ENCODE results near the gene CTCFL.
"Not testable (repeated sequence)": the region's sequence is repeated elsewhere in the genome, so short reads cannot be mapped to it uniquely, and the experiment has no call there.

The CTCFL gene

DNA sequence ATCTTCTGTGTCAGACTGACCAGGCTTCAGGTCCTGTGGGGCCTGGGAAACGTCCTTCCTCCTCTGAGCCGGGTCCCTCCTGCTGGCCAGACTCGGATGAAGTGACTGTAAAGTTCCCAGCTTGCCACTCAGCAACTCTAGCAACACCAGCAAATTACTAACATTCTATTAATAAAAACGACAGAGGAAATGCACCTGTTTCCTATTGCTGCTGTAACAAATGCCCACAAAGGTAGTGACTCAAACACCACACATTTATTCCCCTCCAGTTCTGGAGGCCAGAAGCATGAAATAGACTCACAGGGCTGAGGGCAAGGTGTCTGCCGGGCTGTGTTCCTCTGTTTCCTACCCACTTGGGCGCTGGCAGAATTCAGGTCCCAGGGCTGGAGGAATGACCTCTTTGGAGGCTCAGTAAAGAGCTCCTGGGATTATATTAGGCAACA lies 48.8 kb downstream of the CTCFL start:
- Histone ChIP-seq H3K9ac (ENCODE audit: insufficient read length, low read depth) (no peak overlapping the region), H3K4me3 (ENCODE audit: insufficient read length, low read depth) (no peak overlapping the region), H3K27me3 (ENCODE audit: insufficient read depth, insufficient read length) (peaks cover 2% of the 10 kb centered on the region), H3K4me1 (ENCODE audit: insufficient read depth, insufficient read length) (peaks cover 11% of the 10 kb centered on the region), H3K36me3 (ENCODE audit: insufficient read depth, insufficient read length, low read length) (no peaks in the 10 kb centered on the region), H3K9me3 (ENCODE audit: insufficient read depth, low read length) (no peaks in the 10 kb centered on the region)
- no peak for TF ChIP-seq SUZ12 (IDR thresholded peaks at IDR 0.05; ENCODE audit: extremely low read depth, insufficient read depth, insufficient read length)
- no peak for TF ChIP-seq YY1 (IDR thresholded peaks at IDR 0.05; ENCODE audit: insufficient read depth, insufficient read length)
- no peak for DNase-seq (ENCODE audit: low read depth, low spot score)

DNA sequence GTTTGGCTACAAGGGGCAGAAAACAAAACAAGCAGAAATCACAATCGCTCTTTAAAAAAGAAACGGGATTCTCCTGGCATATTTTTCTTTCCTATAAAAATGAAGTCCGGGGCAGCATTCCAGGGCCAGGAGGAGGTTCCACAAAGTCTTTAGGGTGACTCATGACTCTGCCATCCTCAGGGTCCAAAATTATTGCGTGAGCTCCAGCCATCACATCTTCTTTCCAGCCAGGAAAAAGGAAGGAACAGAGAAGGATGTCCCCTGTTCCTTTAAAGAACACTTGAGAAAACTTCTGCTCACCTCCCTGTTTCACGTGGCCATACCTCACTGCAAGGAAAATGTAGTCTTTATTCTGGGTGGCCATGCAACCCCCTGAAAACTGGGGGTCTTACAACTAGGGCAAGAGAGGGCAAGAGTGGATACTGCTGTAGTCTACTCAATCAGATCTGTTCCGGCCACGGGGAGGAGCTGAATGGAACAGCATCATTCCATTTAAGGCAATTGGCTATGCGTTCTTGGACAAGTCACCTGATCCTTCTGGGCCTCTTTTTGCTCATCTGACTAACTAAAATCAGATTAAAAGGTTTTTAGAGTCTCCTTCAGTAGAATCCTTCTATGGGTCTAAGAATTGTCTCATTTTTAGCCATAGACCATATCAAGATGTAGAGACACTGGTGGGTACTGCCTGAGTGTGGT lies 49.4 kb downstream of the CTCFL start:
- no peak for TF ChIP-seq SUZ12 (IDR thresholded peaks at IDR 0.05; ENCODE audit: extremely low read depth, insufficient read depth, insufficient read length)
- TF ChIP-seq ZNF274 (IDR thresholded peaks at IDR 0.05; ENCODE audit: low read depth, low read length) = no peak
- TF ChIP-seq YY1 (IDR thresholded peaks at IDR 0.05; ENCODE audit: insufficient read depth, insufficient read length) = no peak
- H3K9ac ChIP-seq (ENCODE audit: insufficient read length, low read depth) = no peak overlapping the region
- H3K9me3 ChIP-seq (ENCODE audit: insufficient read depth, low read length) = no peaks in the 10 kb centered on the region
- peaks cover 2% of the 10 kb centered on the region for H3K27me3 ChIP-seq (ENCODE audit: insufficient read depth, insufficient read length)
- H3K4me3 ChIP-seq (ENCODE audit: insufficient read length, low read depth) = no peak overlapping the region
- H3K36me3 ChIP-seq (ENCODE audit: insufficient read depth, insufficient read length, low read length) = no peaks in the 10 kb centered on the region
- peaks cover 16% of the 10 kb centered on the region for H3K4me1 ChIP-seq (ENCODE audit: insufficient read depth, insufficient read length)
- no peak for DNase-seq (ENCODE audit: low read depth, low spot score)

DNA sequence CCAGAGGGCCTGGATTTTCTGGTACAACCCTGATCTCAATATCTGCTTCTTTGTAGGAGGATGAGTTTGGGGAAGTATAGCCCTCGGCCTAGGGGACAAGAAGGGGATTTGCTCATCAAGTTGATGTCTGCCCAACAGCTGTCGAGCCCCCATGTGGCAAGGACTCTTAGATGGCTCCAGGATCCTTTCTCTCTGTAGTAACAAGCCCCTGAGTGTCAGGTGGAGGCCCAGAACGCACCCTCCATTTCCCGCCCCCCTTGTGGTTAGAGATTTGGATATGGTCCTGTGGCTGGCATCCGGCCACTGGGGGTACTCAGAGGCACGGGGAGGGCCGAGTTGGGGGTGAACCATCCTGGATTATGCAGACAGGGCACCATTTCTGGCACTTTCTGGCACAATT lies 50.1 kb downstream of the CTCFL start:
- DNase-seq (ENCODE audit: low read depth, low spot score) = no peak
- peaks cover 2% of the 10 kb centered on the region for H3K27me3 ChIP-seq (ENCODE audit: insufficient read depth, insufficient read length)
- no peaks in the 10 kb centered on the region for H3K9me3 ChIP-seq (ENCODE audit: insufficient read depth, low read length)

DNA sequence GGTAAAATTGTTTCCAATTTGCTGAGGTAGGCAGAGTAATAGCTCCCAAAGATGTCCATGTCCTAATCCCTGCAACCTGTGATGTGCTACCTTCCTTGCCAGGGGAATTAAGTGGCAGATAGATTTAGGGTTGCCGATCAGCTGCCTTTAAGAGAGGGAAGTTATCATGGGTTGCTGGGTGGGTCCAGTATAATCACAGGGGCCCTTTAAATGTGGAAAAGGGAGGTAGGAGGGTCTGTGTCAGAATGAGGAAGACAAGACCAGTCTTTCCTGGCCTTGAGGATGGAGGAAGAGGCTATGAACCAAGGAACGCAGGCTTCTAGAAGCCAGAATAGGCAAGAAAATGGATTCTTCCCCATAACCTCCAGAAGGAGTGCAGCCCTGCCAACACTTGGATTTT lies 50.7 kb downstream of the CTCFL start:
- no peak for DNase-seq (ENCODE audit: low read depth, low spot score)
- Histone ChIP-seq H3K27me3 (ENCODE audit: insufficient read depth, insufficient read length) (peaks cover 2% of the 10 kb centered on the region), H3K4me1 (ENCODE audit: insufficient read depth, insufficient read length) (peaks cover 16% of the 10 kb centered on the region), H3K9me3 (ENCODE audit: insufficient read depth, low read length) (no peaks in the 10 kb centered on the region), H3K9ac (ENCODE audit: insufficient read length, low read depth) (no peak overlapping the region), H3K4me3 (ENCODE audit: insufficient read length, low read depth) (no peak overlapping the region), H3K36me3 (ENCODE audit: insufficient read depth, insufficient read length, low read length) (no peaks in the 10 kb centered on the region)
- TF ChIP-seq YY1 (IDR thresholded peaks at IDR 0.05; ENCODE audit: insufficient read depth, insufficient read length) = no peak
- no peak for TF ChIP-seq SUZ12 (IDR thresholded peaks at IDR 0.05; ENCODE audit: extremely low read depth, insufficient read depth, insufficient read length)
- TF ChIP-seq ZNF274 (IDR thresholded peaks at IDR 0.05; ENCODE audit: low read depth, low read length) = no peak

More for the DNA sequence above, 50.1 kb downstream of the CTCFL start:
- Histone ChIP-seq H3K9ac (ENCODE audit: insufficient read length, low read depth) (no peak overlapping the region), H3K4me3 (ENCODE audit: insufficient read length, low read depth) (no peak overlapping the region), H3K36me3 (ENCODE audit: insufficient read depth, insufficient read length, low read length) (no peaks in the 10 kb centered on the region), H3K4me1 (ENCODE audit: insufficient read depth, insufficient read length) (peaks cover 16% of the 10 kb centered on the region)
- TF ChIP-seq SUZ12 (IDR thresholded peaks at IDR 0.05; ENCODE audit: extremely low read depth, insufficient read depth, insufficient read length) (no peak), ZNF274 (IDR thresholded peaks at IDR 0.05; ENCODE audit: low read depth, low read length) (no peak), YY1 (IDR thresholded peaks at IDR 0.05; ENCODE audit: insufficient read depth, insufficient read length) (no peak)

DNA sequence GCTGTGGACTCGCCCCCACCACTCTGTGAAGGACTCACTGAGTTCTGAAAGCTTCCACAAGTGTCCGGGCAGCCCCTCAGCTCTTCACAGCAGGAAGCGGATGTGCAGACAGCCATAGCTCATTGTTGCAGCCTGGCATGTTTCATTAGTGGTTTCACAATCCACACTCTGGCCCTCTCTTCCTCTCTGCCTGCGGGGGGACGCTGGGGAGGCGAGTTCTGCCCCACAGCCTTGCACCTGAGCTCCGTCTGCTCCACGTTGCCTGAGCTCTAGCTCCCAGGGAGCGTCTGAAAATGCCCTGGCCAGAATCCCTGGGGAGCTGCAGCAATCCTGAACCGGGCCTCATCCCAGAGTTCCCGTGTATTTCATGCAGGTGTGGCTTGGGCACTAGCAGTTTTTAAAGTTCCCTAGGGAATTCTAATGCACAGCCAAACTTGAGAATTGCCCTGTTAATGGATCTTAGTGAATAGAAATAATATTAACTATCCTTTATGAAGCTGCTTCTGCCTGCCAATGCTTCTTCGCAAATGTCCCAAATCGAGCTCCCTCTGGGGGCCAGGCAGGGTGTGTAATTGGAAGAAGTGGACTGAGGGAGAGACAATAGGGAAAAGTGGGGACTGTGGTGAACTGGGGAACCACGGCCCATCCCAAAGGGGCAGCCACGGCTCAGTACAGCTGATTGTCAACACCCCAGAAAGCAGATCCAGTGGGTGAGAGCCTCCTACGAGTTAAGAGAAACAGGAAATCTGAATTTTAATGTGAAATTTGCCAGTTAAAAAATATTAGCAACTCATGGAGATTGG lies 51.5 kb downstream of the CTCFL start:
- Histone ChIP-seq H3K9me3 (ENCODE audit: insufficient read depth, low read length) (no peaks in the 10 kb centered on the region), H3K4me3 (ENCODE audit: insufficient read length, low read depth) (no peak overlapping the region), H3K9ac (ENCODE audit: insufficient read length, low read depth) (peak overlapping the region; percentile 47), H3K36me3 (ENCODE audit: insufficient read depth, insufficient read length, low read length) (no peaks in the 10 kb centered on the region), H3K27me3 (ENCODE audit: insufficient read depth, insufficient read length) (peaks cover 2% of the 10 kb centered on the region), H3K4me1 (ENCODE audit: insufficient read depth, insufficient read length) (peaks cover 16% of the 10 kb centered on the region)
- no peak for DNase-seq (ENCODE audit: low read depth, low spot score)
- no peak for TF ChIP-seq SUZ12 (IDR thresholded peaks at IDR 0.05; ENCODE audit: extremely low read depth, insufficient read depth, insufficient read length)
- no peak for TF ChIP-seq ZNF274 (IDR thresholded peaks at IDR 0.05; ENCODE audit: low read depth, low read length)
- TF ChIP-seq YY1 (IDR thresholded peaks at IDR 0.05; ENCODE audit: insufficient read depth, insufficient read length) = no peak

GRCh38 chr20:57472474-57472873 lies 52.5 kb downstream of the CTCFL start:
- H3K4me1 ChIP-seq (ENCODE audit: insufficient read depth, insufficient read length) = peaks cover 19% of the 10 kb centered on the region
- not testable (repeated sequence) for DNase-seq (ENCODE audit: low read depth, low spot score); H3K27me3 ChIP-seq (ENCODE audit: insufficient read depth, insufficient read length); H3K4me3 ChIP-seq (ENCODE audit: insufficient read length, low read depth); H3K9ac ChIP-seq (ENCODE audit: insufficient read length, low read depth); H3K9me3 ChIP-seq (ENCODE audit: insufficient read depth, low read length); H3K36me3 ChIP-seq (ENCODE audit: insufficient read depth, insufficient read length, low read length)

- no peak for DNase-seq (ENCODE audit: low read depth, low spot score)
- H3K4me3 ChIP-seq (ENCODE audit: insufficient read length, low read depth) = no peak overlapping the region
- peaks cover 21% of the 10 kb centered on the region for H3K4me1 ChIP-seq (ENCODE audit: insufficient read depth, insufficient read length)
- H3K36me3 ChIP-seq (ENCODE audit: insufficient read depth, insufficient read length, low read length) = no peaks in the 10 kb centered on the region
- TF ChIP-seq YY1 (IDR thresholded peaks at IDR 0.05; ENCODE audit: insufficient read depth, insufficient read length) (no peak), ZNF274 (IDR thresholded peaks at IDR 0.05; ENCODE audit: low read depth, low read length) (no peak), SUZ12 (IDR thresholded peaks at IDR 0.05; ENCODE audit: extremely low read depth, insufficient read depth, insufficient read length) (no peak)
- H3K9ac ChIP-seq (ENCODE audit: insufficient read length, low read depth) = peak overlapping the region; percentile 11
- no peaks in the 10 kb centered on the region for H3K9me3 ChIP-seq (ENCODE audit: insufficient read depth, low read length)
- peaks cover 2% of the 10 kb centered on the region for H3K27me3 ChIP-seq (ENCODE audit: insufficient read depth, insufficient read length)
These were observed 53.2 kb downstream of the CTCFL start for GRCh38 chr20:57471496-57472372.

Measured in NT2/D1 (cell line).